HepG2 (cell line): ENCODE measurements around the gene IZUMO2. TPM values are rescaled to one million over a fixed set of nuclear protein-coding genes. Genes with fewer than 3 reads are reported as not detected.

Source experiments
- CEBPG ChIP-seq: IDR thresholded peaks from 2 replicates; pipeline ENCODE4 v1.6.1; 2016
- EP300 ChIP-seq, 3 experiments: sonication (generic) in 1 of 3; formaldehyde crosslinking in 1 of 3; IDR thresholded peaks; 2 replicates each; pipeline versions ENCODE4 v1.5.1 to v1.6.1; 2011 to 2020; ENCODE audit warnings: low read depth in 2 of 3, low read length in 2 of 3, borderline replicate concordance in 1 of 3, improper control_type of control experiment in 1 of 3, mild to moderate bottlenecking in 1 of 3, missing genetic modification reagents in 1 of 3, moderate library complexity in 1 of 3
- FOXA1 ChIP-seq, 2 experiments: fragments of 450-650 bp in 1 of 2; sonication (generic) in 1 of 2; formaldehyde crosslinking in 1 of 2; IDR thresholded peaks; 2 replicates each; pipeline versions ENCODE4 v1.4.0 to v1.6.1; 2016 to 2020; ENCODE audit warnings: missing genetic modification reagents in 1 of 2
- GPN1 ChIP-seq: sonication (generic); formaldehyde crosslinking; IDR thresholded peaks from 2 replicates; pipeline ENCODE4 v1.5.1; 2020; ENCODE audit warnings: missing genetic modification reagents, borderline replicate concordance
- HOXA5 ChIP-seq: sonication (generic); formaldehyde crosslinking; IDR thresholded peaks from 2 replicates; pipeline ENCODE4 v1.4.0; 2020; ENCODE audit warnings: missing genetic modification reagents
- JUN ChIP-seq: sonication (generic); formaldehyde crosslinking; IDR thresholded peaks from 2 replicates; pipeline ENCODE4 v1.4.0; 2020; ENCODE audit warnings: mild to moderate bottlenecking, missing genetic modification reagents
- NFATC3 ChIP-seq: sonication (generic); formaldehyde crosslinking; IDR thresholded peaks from 2 replicates; pipeline ENCODE4 v1.5.1; 2020; ENCODE audit warnings: mild to moderate bottlenecking, missing genetic modification reagents
- NKX3-1 ChIP-seq: sonication (generic); formaldehyde crosslinking; IDR thresholded peaks from 2 replicates; pipeline ENCODE4 v1.5.0; 2020; ENCODE audit warnings: missing genetic modification reagents
- PRMT3 ChIP-seq: sonication (generic); formaldehyde crosslinking; IDR thresholded peaks from 2 replicates; pipeline ENCODE4 v1.8.1; 2022; ENCODE audit warnings: low read depth, mild to moderate bottlenecking, moderate library complexity, missing genetic modification reagents, borderline replicate concordance
- RBM39 ChIP-seq: fragments of 200-400 bp; formaldehyde crosslinking; IDR thresholded peaks from one replicate; pipeline ENCODE4 v1.6.1; 2018; ENCODE audit warnings: antibody characterized with exemption, mild to moderate bottlenecking, low read depth, low read length; ENCODE audit not compliant: poor library complexity, severe bottlenecking
- REL ChIP-seq: sonication (generic); formaldehyde crosslinking; conservative IDR thresholded peaks from 2 replicates; pipeline ENCODE4 v1.8.0; 2022; ENCODE audit warnings: mild to moderate bottlenecking, missing genetic modification reagents, moderate library complexity
- SAFB2 ChIP-seq: sonication (generic); formaldehyde crosslinking; IDR thresholded peaks from 2 replicates; pipeline ENCODE4 v1.5.1; 2020; ENCODE audit warnings: missing genetic modification reagents, low read depth, mild to moderate bottlenecking, borderline replicate concordance
- SIN3B ChIP-seq: fragments of 150-350 bp; IDR thresholded peaks from 2 replicates; pipeline ENCODE4 v1.6.1; 2014; ENCODE audit warnings: low read length
- SP140L ChIP-seq: sonication (generic); formaldehyde crosslinking; IDR thresholded peaks from 2 replicates; pipeline ENCODE4 v1.4.0; 2020; ENCODE audit warnings: missing genetic modification reagents, borderline replicate concordance
- TBL1XR1 ChIP-seq: fragments of 150-350 bp; IDR thresholded peaks from 2 replicates; pipeline ENCODE4 v1.6.1; 2014; ENCODE audit warnings: borderline replicate concordance, low read length; ENCODE audit not compliant: partially characterized antibody
- ZMYM2 ChIP-seq: sonication (generic); formaldehyde crosslinking; IDR thresholded peaks from 2 replicates; pipeline ENCODE4 v1.8.0; 2022; ENCODE audit warnings: mild to moderate bottlenecking, missing genetic modification reagents
- ZNF430 ChIP-seq: sonication (generic); formaldehyde crosslinking; IDR thresholded peaks from 2 replicates; pipeline ENCODE4 v1.9.0; 2021; ENCODE audit warnings: mild to moderate bottlenecking, missing genetic modification reagents
- ZNF547 ChIP-seq: sonication (generic); formaldehyde crosslinking; IDR thresholded peaks from 2 replicates; pipeline ENCODE4 v1.5.1; 2020; ENCODE audit warnings: mild to moderate bottlenecking, missing genetic modification reagents
- ZNF7 ChIP-seq: IDR thresholded peaks from 2 replicates; pipeline ENCODE4 v1.6.1; 2016; ENCODE audit warnings: missing biosample characterization, missing genetic modification reagents
- ZNF720 ChIP-seq: sonication (generic); formaldehyde crosslinking; IDR thresholded peaks from 2 replicates; pipeline ENCODE4 v1.4.0; 2020; ENCODE audit warnings: missing genetic modification reagents
- polyA plus RNA-seq, 8 experiments: library from polyadenylated mRNA; depleted of rRNA in 3 of 8; stranded (reverse) in 7 of 8; unstranded in 1 of 8; fragments of >200 nt; fragmentation: Illumina TruSeq in 4 of 8; extraction: Trizol in 4 of 8; gene quantifications; 2 replicates each; pipeline versions ENCODE4 v1.2.1 to v1.2.3, GENCODE V29; 2011 to 2016; ENCODE audit warnings: low read depth in 4 of 8, missing spikeins in 1 of 8, mixed read lengths in 1 of 8; ENCODE audit not compliant: insufficient read depth in 1 of 8
- total RNA-seq, 5 experiments: library from RNA; depleted of rRNA; stranded (reverse); fragments of >200 nt; fragmentation: Illumina TruSeq; extraction: Trizol; gene quantifications; 2 replicates each; pipeline ENCODE4 v1.2.3, GENCODE V29; 2016; ENCODE audit warnings: low read depth in 1 of 5
- TF ChIP-seq, protein P1 (sequence below): sonication (generic); formaldehyde crosslinking; IDR thresholded peaks from 2 replicates; pipeline ENCODE4 v1.4.0; 2020; ENCODE audit warnings: missing genetic modification reagents, borderline replicate concordance
- TF ChIP-seq, protein P2 (sequence below): sonication (generic); formaldehyde crosslinking; IDR thresholded peaks from 2 replicates; pipeline ENCODE4 v1.8.1; 2023; ENCODE audit warnings: mild to moderate bottlenecking, inconsistent platforms, moderate library complexity, missing genetic modification reagents, borderline replicate concordance
- TF ChIP-seq, protein P3 (sequence below): sonication (generic); formaldehyde crosslinking; IDR thresholded peaks from 2 replicates; pipeline ENCODE4 v1.4.0; 2020; ENCODE audit warnings: low read depth, mild to moderate bottlenecking, missing genetic modification reagents
- TF ChIP-seq, protein P4 (sequence below): sonication (generic); formaldehyde crosslinking; IDR thresholded peaks from 2 replicates; pipeline ENCODE4 v1.8.1; 2023; ENCODE audit warnings: mild to moderate bottlenecking, missing genetic modification reagents, borderline replicate concordance

IZUMO2 gene
- total and polyA plus RNA-seq, 2 of the 13 experiments (the other 11 are each of a cell fraction or from before 2014, with no cell fraction given): not detected

DNA sequence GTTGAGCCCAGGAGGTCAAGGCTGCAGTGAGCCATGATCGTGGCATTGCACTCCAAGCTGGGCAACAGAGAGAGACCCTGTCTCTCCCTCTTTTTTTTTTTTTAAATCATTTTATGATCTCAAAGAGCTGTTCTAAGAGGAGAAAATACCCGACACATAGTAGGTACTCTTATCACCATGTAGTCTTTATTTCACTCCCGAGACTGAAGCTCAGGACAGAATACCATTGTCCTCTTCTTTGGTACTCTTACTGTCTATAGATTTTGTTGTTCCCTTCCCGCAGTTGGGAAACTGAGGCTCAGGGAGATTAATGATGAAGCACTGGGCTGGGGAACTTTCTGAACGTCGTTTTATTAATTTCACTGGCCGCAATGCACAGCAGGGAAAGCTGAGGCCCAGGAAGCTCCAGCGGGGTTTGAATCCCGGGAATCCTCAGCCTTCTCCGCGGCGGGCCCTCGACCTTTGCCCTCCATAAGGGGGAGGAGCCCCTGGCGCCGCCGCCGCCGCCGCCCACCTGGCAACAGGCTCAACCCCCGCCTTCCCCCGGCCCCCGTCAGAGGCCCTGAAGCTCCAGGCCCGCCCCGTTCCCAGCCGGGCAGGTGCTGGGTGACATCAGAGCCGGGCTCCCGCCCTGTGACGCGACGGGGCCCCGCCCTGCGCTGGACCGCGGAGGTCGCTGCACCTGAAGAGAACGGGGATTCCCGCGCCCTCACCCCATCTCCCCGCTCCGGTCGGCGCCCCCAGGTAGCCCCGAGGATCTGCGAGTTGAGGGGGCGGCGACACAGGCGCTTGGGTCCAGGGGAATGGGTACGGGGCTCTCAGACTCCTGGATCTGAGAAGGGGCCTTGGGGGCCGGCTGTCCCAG, 42.0 kb upstream of the IZUMO2 start (continued):
- TF ChIP-seq, protein P1, sequence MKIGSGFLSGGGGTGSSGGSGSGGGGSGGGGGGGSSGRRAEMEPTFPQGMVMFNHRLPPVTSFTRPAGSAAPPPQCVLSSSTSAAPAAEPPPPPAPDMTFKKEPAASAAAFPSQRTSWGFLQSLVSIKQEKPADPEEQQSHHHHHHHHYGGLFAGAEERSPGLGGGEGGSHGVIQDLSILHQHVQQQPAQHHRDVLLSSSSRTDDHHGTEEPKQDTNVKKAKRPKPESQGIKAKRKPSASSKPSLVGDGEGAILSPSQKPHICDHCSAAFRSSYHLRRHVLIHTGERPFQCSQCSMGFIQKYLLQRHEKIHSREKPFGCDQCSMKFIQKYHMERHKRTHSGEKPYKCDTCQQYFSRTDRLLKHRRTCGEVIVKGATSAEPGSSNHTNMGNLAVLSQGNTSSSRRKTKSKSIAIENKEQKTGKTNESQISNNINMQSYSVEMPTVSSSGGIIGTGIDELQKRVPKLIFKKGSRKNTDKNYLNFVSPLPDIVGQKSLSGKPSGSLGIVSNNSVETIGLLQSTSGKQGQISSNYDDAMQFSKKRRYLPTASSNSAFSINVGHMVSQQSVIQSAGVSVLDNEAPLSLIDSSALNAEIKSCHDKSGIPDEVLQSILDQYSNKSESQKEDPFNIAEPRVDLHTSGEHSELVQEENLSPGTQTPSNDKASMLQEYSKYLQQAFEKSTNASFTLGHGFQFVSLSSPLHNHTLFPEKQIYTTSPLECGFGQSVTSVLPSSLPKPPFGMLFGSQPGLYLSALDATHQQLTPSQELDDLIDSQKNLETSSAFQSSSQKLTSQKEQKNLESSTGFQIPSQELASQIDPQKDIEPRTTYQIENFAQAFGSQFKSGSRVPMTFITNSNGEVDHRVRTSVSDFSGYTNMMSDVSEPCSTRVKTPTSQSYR (CRISPR knock-in tag): peak; percentile 24; the same call in 1 of the 2 replicates
- no peak for TF ChIP-seq ZMYM2 (CRISPR knock-in tag)
- TF ChIP-seq ZNF430 (CRISPR knock-in tag): no peak
- TF ChIP-seq NFATC3: no peak
- no peak for TF ChIP-seq RBM39
- TF ChIP-seq, protein P2, sequence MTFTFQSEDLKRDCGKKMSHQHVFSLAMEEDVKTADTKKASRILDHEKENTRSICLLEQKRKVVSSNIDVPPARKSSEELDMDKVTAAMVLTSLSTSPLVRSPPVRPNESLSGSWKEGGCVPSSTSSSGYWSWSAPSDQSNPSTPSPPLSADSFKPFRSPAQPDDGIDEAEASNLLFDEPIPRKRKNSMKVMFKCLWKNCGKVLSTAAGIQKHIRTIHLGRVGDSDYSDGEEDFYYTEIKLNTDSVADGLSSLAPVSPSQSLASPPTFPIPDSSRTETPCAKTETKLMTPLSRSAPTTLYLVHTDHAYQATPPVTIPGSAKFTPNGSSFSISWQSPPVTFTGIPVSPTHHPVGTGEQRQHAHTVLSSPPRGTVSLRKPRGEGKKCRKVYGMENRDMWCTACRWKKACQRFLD (CRISPR knock-in tag): no peak
- no peak for TF ChIP-seq EP300 (IDR thresholded peaks at IDR 0.05; ENCODE audit: low read depth in 2 of 2, low read length in 2 of 2)
- TF ChIP-seq EP300 (CRISPR knock-in tag; IDR thresholded peaks at IDR 0.05; ENCODE audit: borderline replicate concordance): no peak
- TF ChIP-seq TBL1XR1: no peak
- no peak for TF ChIP-seq NKX3-1 (CRISPR knock-in tag)
- no peak for TF ChIP-seq SAFB2 (CRISPR knock-in tag)
- TF ChIP-seq, protein P3, sequence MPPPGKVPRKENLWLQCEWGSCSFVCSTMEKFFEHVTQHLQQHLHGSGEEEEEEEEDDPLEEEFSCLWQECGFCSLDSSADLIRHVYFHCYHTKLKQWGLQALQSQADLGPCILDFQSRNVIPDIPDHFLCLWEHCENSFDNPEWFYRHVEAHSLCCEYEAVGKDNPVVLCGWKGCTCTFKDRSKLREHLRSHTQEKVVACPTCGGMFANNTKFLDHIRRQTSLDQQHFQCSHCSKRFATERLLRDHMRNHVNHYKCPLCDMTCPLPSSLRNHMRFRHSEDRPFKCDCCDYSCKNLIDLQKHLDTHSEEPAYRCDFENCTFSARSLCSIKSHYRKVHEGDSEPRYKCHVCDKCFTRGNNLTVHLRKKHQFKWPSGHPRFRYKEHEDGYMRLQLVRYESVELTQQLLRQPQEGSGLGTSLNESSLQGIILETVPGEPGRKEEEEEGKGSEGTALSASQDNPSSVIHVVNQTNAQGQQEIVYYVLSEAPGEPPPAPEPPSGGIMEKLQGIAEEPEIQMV (CRISPR knock-in tag): no peak
- TF ChIP-seq SP140L: no peak
- no peak for TF ChIP-seq ZNF547 (CRISPR knock-in tag)
- no peak for TF ChIP-seq GPN1 (CRISPR knock-in tag)
- no peak for TF ChIP-seq HOXA5 (CRISPR knock-in tag)
- no peak for TF ChIP-seq CEBPG
- no peak for TF ChIP-seq FOXA1 (IDR thresholded peaks at IDR 0.05)
- TF ChIP-seq FOXA1 (CRISPR knock-in tag; IDR thresholded peaks at IDR 0.05): no peak
- TF ChIP-seq REL (CRISPR knock-in tag): no peak
- TF ChIP-seq PRMT3: no peak
- TF ChIP-seq ZNF720 (CRISPR knock-in tag): no peak
- TF ChIP-seq, protein P4, sequence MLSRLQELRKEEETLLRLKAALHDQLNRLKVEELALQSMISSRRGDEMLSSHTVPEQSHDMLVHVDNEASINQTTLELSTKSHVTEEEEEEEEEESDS (CRISPR knock-in tag): no peak
- TF ChIP-seq ZNF7 (CRISPR knock-in tag): no peak
- TF ChIP-seq SIN3B: no peak
- TF ChIP-seq JUN (CRISPR knock-in tag): no peak
